Measurements from ENCODE around the gene HPN.
"Not testable (repeated sequence)": the region's sequence is repeated elsewhere in the genome, so short reads cannot be mapped to it uniquely, and the experiment has no call there.

HPN gene

DNA sequence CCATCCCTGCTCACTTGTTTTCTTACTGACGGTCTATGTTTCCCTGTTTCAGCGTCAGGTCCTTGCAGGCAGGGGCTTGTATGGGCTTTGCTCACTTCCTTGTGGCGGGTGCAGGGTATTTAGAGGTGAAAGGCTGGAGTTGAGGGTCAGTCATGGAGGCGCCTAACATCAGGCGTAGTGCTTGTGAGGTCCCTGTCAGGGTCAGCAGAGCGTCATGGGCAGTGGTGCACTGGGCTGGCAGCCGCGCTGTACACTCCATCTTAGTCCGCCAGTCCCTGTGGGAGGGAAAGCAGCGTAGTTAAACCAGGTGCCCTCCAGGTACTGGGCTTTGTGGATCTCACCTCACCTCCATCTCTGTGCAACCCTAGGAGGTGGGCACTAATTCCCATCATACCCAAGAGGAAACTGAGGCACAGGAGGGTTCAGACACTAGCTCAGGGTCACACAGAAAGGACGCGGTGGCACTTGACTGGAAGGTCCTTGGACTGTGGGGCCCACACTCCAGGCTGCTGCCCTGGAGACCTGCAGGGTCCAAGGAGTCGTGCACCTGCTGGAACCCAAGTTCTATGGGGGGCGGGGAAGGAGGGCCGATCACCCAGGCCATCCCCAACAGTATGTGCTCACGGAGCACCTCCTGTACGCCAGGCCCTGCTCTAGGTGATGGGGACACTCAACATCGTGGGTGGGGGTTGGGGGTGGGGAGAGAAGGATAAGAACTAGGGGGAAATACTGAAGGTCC lies 36.8 kb upstream of the HPN start:
- ChIA-PET POLR2A (ENCODE audit: low non-redundant PET) (no interaction called here), CTCF (no interaction called here)
- DNase-seq (ENCODE audit: low spot score) = no peak
- TF ChIP-seq, protein P1, sequence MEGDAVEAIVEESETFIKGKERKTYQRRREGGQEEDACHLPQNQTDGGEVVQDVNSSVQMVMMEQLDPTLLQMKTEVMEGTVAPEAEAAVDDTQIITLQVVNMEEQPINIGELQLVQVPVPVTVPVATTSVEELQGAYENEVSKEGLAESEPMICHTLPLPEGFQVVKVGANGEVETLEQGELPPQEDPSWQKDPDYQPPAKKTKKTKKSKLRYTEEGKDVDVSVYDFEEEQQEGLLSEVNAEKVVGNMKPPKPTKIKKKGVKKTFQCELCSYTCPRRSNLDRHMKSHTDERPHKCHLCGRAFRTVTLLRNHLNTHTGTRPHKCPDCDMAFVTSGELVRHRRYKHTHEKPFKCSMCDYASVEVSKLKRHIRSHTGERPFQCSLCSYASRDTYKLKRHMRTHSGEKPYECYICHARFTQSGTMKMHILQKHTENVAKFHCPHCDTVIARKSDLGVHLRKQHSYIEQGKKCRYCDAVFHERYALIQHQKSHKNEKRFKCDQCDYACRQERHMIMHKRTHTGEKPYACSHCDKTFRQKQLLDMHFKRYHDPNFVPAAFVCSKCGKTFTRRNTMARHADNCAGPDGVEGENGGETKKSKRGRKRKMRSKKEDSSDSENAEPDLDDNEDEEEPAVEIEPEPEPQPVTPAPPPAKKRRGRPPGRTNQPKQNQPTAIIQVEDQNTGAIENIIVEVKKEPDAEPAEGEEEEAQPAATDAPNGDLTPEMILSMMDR (conservative IDR thresholded peaks at IDR 0.05; ENCODE audit: low read depth) = no peak
- H3K27ac ChIP-seq = peak overlapping the region; percentile 45

DNA sequence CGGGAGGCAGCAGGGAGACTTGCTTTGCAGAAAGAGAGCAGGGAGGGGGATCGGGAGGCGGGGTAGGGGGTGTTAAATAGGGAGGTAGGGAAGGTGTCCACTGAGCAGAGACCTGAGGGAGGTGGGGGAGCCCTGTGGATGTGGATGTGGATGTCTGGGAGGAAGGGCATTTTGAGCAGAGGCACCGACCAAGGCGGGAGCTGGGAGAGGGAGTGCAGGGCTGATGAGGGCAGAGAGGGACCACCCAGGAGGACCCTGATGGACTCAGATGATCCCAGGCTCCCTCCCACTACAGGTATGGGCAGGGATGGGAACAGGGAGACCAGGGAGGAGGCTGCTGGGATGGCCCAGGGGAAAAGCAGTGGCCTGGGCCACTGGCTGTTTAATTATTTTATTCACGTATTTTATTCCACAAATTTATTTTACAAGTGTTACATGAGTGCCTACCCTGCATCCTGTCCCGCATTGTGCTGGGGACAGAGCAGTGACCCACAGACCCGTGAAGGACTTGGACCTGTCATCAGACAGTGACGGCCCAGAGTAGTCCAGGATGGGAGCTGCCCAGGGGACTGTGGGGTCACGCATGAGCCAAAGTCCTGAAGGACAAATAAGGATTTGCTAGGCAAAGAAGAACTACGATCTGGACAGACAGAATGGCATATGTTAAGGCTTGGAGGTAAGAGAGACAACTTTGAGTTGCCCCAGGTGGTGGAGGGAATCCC lies 36.1 kb upstream of the HPN start:
- peak overlapping the region; percentile 45 for H3K27ac ChIP-seq
- CTCF ChIA-PET = interaction anchor here (0.6 kb wide), 1 partner anchor 608 kb away, joined by 3 read pairs; no protein-coding TSS in a partner anchor
- no peak for DNase-seq (ENCODE audit: low spot score)
- TF ChIP-seq, protein P1 (conservative IDR thresholded peaks at IDR 0.05; ENCODE audit: low read depth) = no peak
- POLR2A ChIA-PET (ENCODE audit: low non-redundant PET) = no interaction called here

DNA sequence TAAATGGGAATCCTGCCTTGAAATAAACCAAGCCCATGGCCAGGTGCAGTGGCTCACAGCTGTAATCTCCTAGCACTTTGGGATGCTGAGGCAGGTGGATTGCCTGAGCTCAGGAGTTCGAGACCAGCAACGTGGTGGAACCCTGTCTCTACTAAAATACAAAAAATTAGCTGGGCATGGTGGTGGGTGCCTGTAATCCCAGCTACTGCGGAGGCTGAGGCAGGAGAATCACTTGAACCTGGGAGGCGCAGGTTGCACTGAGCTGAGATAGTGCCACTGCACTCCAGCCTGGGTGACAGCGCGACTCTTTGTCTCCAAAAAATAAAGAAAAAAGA lies 35.5 kb upstream of the HPN start:
- DNase-seq (ENCODE audit: low spot score); POLR2A ChIA-PET (ENCODE audit: low non-redundant PET): not testable (repeated sequence)
- peak overlapping the region; percentile 45 for H3K27ac ChIP-seq
- CTCF ChIA-PET = interaction anchor here (0.6 to 0.7 kb wide), 2 partner anchors 90 to 608 kb away, joined by 3 read pairs; no protein-coding TSS in a partner anchor

DNA sequence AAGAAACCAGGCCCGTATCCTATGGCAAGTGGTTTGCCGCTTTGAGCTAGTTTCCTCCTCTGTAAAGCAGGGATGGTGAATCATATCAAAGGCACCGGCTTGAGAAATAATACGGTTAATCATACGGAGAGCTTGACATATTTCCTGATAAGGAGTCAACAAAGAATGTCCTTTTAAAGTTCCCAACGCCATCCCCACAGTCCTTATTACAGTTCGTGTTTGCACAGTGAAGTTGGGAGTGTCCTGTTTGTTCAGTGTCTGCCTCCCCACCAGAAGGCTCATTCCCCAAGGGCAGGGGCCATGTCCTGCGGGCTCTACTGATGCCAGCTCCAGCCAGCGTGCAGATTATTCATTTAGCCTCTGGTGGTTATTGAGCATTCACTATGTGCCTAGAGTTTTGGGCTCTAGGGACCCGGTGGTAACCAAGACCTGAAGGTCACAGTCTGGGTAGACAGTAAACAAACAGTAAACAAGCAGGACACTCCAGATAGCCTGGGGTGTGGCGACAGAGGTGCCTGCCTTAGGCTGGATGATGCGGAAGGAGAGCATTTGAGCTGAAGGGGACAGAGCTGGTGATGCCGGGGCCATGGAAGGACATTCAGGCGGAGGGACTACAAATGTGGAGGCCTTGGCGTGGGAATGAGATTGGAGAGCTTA lies 35.1 kb upstream of the HPN start:
- TF ChIP-seq, protein P1 (conservative IDR thresholded peaks at IDR 0.05; ENCODE audit: low read depth) = no peak
- POLR2A ChIA-PET (ENCODE audit: low non-redundant PET) = no interaction called here
- peak overlapping the region; percentile 45 for H3K27ac ChIP-seq
- CTCF ChIA-PET = interaction anchor here (0.6 to 0.7 kb wide), 3 partner anchors 38 to 609 kb away, joined by 3 read pairs; no protein-coding TSS in a partner anchor
- no peak for DNase-seq (ENCODE audit: low spot score)

DNA sequence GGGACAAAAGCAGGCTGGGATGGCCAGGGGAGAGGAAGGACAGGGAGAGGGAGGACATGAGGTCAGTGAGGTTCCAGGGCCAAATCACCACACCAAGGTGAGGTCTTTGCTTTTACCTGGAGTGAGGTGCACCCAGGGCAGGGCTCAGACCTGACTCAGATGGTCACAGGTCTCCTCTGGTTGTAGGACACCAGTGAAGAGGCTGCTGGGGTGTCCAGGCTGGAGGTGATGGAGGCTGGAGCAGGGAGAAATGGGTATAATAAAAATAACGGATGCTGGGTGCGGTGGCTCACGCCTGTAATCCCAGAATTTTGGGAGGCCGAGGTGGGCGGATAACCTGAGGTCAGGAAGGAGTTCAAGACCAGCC lies 34.5 kb upstream of the HPN start:
- POLR2A ChIA-PET (ENCODE audit: low non-redundant PET) = no interaction called here

DNA sequence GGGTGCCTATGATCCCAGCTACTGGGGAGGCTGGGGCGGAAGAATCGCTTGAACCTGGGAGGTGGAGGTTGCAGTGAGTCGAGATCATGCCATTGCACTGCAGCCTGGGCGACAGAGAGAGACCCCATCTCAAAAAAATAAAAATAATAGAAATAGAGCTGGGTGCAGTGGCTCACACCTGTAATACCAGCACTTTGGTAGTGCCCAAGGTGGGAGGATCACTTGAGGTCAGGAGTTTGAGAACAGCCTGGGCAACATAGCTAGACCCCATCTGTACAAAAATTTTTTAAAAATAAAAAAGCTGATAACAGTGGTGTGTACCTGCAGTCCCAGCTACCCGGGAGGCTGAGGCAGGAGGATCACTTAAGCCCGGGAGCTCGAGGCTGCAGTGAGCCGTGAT lies 34.1 kb upstream of the HPN start:
- H3K27ac ChIP-seq; POLR2A ChIA-PET (ENCODE audit: low non-redundant PET); DNase-seq (ENCODE audit: low spot score): not testable (repeated sequence)
- CTCF ChIA-PET = interaction anchor here (0.6 to 0.7 kb wide), 2 partner anchors 37 to 84 kb away, joined by 3 read pairs; no protein-coding TSS in a partner anchor

More for the DNA sequence above, 34.5 kb upstream of the HPN start:
- CTCF ChIA-PET = interaction anchor here (0.6 to 0.7 kb wide), 2 partner anchors 37 to 85 kb away, joined by 3 read pairs; no protein-coding TSS in a partner anchor
- H3K27ac ChIP-seq = peak overlapping the region; percentile 45
- TF ChIP-seq, protein P1 (conservative IDR thresholded peaks at IDR 0.05; ENCODE audit: low read depth) = no peak
- DNase-seq (ENCODE audit: low spot score) = no peak

DNA sequence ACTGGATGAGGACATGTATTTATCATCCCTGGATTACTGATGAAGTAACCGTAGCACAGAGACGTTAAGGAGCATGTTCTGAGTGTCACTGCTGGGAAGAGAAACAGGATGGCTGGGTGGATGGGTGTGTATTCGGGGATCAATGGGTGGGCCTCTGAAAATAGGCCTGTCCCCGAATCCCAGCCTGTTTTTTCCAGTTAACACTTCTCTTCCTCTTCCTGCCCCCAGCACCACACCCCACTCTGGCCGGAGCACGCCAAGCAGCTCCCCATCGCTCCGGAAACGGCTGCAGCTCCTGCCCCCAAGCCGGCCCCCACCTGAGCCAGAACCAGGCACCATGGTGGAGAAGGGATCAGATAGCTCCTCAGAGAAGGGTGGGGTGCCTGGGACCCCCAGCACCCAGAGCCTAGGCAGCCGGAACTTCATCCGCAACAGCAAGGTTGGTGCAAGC lies 32.6 kb upstream of the HPN start:
- POLR2A ChIA-PET (ENCODE audit: low non-redundant PET) = interaction anchor here (0.5 kb wide), 1 partner anchor 8 kb away, joined by 3 read pairs; no protein-coding TSS in a partner anchor
- TF ChIP-seq, protein P1 (conservative IDR thresholded peaks at IDR 0.05; ENCODE audit: low read depth) = no peak
- no peak for DNase-seq (ENCODE audit: low spot score)
- CTCF ChIA-PET = interaction anchor here (0.6 kb wide), 1 partner anchor 103 kb away, joined by 5 read pairs; no protein-coding TSS in a partner anchor
- peak overlapping the region; percentile 17; the same call in 1 of the 2 replicates for H3K27ac ChIP-seq
